ENCODE data around the gene SERPINE2. TPM values are rescaled to one million over a fixed set of nuclear protein-coding genes. Genes with fewer than 3 reads are reported as not detected.
"Not testable (repeated sequence)": the region's sequence is repeated elsewhere in the genome, so short reads cannot be mapped to it uniquely, and the experiment has no call there.

Gene SERPINE2
- polyA plus RNA-seq, 3 donors, result 111 to 118 (median 117) TPM

DNA sequence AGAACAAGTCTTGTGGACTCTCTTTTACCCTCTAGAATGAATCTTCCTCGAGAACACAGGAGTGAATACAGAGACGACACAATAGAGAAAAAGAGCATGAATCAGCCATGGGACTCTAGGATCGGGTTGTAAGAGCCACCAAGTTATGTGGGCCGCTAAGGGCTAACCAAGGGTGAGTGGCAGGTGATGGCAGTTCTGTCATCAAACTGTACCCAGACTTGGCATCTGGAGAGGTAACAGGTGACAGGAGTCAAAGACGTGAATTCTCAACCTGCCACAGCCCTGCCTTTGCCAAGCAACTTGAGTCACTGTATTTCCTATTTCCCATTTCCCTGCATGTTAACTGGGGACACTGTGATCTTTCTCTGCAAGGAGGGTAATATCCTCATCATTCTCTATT is 11.2 kb downstream of the SERPINE2 start:
- no peak for DNase-seq (ENCODE audit: extremely low read depth in 1 of 11, low read depth in 9 of 11, low spot score in 4 of 11)

DNA sequence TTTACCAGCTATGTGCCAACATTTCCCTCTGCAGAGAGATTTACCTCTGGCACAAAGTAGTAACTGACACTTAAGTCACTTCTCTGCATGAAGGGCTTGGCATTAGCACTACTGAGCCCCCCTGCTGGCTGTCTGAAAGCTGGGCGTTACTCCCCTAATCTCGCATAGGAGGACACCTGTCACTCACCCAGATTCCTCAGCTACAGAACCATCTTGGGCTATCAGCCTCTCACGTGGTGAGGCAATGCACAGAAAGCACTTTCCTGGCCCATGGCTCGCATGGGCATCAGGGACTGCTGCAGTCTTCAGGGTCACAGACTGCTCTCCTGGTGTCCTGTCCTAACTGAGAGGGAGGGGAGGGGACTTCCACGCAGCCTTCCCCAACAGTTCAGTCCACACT is 12.0 kb downstream of the SERPINE2 start:
- no peak for DNase-seq (ENCODE audit: extremely low read depth in 1 of 11, low read depth in 9 of 11, low spot score in 4 of 11)

- DNase-seq (ENCODE audit: extremely low read depth in 1 of 11, low read depth in 9 of 11, low spot score in 4 of 11), result no peak
These were observed 13.2 kb downstream of the SERPINE2 start for GRCh38 chr2:224025874-224026273.

DNA sequence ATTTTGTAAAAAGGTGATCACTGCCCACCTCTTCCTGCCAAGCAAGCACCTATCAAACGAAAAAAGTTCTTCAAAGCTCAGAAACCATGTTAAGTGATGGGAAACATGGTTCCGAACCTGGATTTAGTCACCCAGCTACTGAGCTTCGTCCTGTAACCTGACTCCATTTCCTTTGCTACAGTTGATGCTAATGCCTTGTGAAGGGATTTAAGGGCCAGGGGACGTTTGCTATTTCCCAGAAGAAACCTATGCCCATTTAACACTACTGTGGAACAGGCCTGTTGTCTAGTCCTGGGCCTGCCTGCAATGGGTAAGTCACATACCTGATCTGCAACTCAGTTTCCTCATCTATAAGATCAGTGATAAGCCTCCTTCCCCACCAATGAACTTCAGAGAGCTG is 14.8 kb downstream of the SERPINE2 start:
- DNase-seq (ENCODE audit: extremely low read depth in 1 of 11, low read depth in 9 of 11, low spot score in 4 of 11), result no peak

DNA sequence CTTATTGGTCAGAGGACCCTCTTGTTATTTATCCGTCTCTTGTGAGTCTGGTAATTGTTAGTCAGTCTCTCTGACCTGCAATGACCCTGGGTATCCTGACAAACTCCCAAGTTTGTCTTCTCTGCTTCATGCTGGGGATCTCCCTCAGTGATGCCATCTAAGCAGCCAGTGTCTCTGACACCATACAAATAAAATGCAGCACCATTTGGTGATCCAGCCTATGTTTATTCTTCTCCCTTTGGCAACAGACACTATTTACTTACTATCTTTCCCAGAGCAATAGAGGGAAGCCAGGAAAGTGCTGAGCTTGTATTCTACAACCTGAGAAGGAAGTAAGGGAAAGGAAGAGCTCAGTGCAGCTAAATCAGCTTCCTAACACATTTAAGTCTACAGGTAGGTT is 15.9 kb downstream of the SERPINE2 start:
- no peak for DNase-seq (ENCODE audit: extremely low read depth in 1 of 11, low read depth in 9 of 11, low spot score in 4 of 11)

DNA sequence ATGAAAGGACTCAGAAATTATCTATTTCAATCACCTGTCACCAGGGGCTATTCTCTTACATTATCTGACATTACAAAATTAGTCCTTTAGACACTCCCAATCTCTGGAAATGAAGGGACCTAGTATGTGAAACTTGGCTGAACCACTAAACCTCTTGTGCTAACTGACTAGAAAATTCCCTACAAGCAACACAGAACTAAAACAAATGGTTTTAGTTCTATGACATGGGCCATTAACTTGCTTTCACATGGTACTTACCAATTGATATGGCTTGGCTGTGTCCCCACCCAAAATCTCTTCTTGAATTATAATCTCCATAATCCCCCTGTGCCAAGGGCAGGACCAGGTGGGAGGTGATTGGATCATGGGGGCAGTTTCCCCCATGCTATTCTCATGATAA is 16.6 kb downstream of the SERPINE2 start:
- no peak for DNase-seq (ENCODE audit: extremely low read depth in 1 of 11, low read depth in 9 of 11, low spot score in 4 of 11)

- DNase-seq (ENCODE audit: extremely low read depth in 1 of 11, low read depth in 9 of 11, low spot score in 4 of 11), result no peak
These were observed 18.6 kb downstream of the SERPINE2 start for GRCh38 chr2:224020523-224020922.

GRCh38 chr2:224017957-224018356 is 21.1 kb downstream of the SERPINE2 start:
- DNase-seq (ENCODE audit: extremely low read depth in 1 of 11, low read depth in 9 of 11, low spot score in 4 of 11), result peak in 5 of 11 donors; percentile 29 to 63 (median 30)

DNA sequence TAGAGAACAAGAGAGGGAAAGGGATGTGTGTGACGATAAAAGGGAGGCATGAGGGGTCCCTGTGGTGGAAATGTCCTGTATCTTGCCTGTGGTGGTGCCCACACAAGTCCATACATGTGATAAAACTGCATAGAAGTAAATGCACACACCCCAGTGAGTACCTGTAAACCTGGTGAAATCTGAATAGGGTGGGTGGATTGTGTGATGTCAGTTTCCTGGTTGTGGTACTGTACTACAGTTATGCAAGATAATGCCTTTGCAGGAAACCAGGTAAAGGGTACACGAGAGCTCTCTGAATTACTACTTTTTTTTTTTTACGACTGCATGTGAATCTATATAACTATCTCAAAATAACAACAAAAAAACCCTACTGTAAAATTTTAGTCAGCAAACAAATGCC is 22.1 kb downstream of the SERPINE2 start:
- no peak for DNase-seq (ENCODE audit: extremely low read depth in 1 of 11, low read depth in 9 of 11, low spot score in 4 of 11)

- no peak for DNase-seq (ENCODE audit: extremely low read depth in 1 of 11, low read depth in 9 of 11, low spot score in 4 of 11)
These were observed 24.8 kb downstream of the SERPINE2 start for GRCh38 chr2:224014336-224014735.

GRCh38 chr2:224011837-224012236 is 27.2 kb downstream of the SERPINE2 start:
- DNase-seq (ENCODE audit: extremely low read depth in 1 of 11, low read depth in 9 of 11, low spot score in 4 of 11), result no peak

DNA sequence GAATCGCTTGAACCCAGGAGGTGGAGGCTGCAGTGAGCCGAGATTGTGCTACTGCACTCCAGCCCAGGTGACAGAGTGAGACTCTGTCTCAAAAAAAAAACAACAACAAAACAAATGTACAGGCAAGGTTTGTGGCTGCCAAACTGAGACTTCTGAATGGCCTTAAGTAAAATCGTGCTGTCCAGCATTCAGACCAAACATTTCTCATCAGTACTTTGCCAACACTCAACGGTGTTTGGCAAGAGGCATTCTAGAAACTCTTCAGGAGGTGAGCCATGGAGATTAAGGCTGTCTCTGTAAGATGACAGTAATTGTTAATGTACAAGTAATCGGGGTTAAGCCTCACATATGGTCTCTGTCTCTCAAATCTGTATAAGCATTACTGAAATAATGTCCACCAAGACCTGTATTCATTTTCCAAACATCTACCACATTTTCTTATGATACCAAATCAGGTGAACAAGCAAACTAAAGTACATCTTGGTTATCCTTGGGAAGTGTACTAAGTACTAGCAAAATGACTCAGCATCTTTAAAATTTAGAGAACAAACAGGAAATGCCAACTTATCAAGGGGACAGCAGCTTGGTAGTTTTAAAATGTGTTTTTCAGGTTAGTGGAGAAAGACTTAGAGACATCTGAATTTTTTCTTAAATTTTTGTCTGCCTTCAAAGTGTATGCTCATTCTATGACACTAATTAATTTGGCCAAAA is 29.3 kb downstream of the SERPINE2 start:
- DNase-seq (ENCODE audit: extremely low read depth in 1 of 11, low read depth in 9 of 11, low spot score in 4 of 11), result no peak

DNA sequence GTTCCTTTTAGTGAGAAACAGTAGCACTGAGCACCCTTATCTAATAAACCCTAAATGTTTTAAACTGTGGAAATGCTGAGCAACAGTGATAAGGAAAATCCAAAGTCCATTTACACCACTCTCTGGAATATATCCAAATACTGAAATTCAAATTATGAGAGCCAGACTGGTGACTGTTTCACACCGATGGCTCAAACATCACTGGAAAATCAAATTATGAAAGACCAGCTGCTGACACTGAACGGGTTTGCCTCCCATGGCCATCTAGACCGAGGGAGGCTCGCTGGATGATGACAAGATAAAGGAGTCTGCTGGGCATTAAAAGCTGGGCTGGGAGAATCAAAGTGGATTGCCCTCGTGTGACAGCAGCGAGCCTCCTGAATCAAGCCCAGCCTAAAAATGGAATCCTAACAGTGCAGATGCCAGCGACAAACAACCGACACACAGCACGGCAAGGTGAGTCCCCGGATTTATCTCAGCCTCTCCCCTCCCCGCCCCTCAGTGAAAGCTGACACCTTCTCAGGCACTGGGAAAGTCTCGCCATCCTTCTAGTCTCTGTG is 30.3 kb downstream of the SERPINE2 start:
- no peak for DNase-seq (ENCODE audit: extremely low read depth in 1 of 11, low read depth in 9 of 11, low spot score in 4 of 11)

- DNase-seq (ENCODE audit: extremely low read depth in 1 of 11, low read depth in 9 of 11, low spot score in 4 of 11), result no peak
These were observed 34.9 kb downstream of the SERPINE2 start for GRCh38 chr2:224004105-224004695.

DNA sequence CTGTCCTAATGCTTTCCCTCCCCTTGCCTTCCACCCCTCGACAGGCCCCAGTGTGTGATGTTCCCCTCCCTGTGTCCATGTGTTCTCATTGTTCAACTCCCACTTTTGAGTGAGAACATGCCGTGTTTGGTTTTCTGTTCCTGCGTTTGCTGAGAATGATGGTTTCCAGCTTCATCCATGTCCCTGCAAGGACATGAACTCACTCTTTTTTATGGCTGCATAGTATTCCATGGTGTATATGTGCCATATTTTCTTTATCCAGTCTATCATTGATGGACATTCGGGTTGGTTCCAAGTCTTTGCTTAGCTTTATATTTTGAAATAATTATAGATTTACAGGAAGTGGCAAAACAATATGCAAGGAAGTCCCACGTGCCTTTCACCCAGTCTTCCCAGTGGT is 38.4 kb downstream of the SERPINE2 start:
- not testable (repeated sequence) for DNase-seq (ENCODE audit: extremely low read depth in 1 of 11, low read depth in 9 of 11, low spot score in 4 of 11)

DNA sequence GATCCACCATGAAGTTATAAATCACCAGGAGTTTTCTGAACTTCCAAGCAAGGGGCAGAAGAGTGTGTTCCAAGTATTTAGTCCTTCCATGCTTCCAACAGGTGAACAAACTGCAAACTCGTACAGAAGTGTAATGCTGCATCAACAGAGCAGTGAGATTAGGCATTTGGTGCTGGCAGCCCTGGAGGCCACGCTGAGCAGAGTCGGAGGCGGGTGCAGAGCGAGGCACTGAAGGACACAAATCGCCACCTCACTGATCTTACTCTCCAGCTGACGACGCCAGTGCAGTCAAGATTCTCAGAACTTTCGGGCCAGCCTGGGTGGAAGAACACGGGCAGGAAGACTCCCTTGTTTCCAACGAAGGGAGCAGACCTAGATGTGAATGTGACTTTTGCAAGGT is 39.2 kb downstream of the SERPINE2 start:
- no peak for DNase-seq (ENCODE audit: extremely low read depth in 1 of 11, low read depth in 9 of 11, low spot score in 4 of 11)

DNA sequence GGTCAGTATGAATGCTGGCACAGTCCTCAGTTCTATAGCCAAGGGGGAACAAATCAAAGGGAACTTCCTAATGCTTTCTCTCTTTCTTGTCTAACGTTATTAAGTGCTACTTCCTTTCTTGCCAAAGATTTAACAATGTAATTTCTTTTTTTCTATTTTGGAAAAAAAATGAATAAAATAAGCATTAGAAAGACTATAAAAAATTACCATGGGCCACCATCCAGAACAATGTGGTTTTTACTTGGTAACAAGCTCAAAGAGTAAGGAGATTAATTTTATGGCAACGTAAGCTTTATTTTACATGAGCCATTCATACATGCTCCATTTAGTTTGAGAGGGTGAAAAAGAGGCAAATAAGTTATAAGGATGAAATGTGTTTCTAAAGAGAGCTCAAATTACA is 40.1 kb downstream of the SERPINE2 start:
- DNase-seq (ENCODE audit: extremely low read depth in 1 of 11, low read depth in 9 of 11, low spot score in 4 of 11), result no peak

GRCh38 chr2:223997938-223998337 is 41.1 kb downstream of the SERPINE2 start:
- no peak for DNase-seq (ENCODE audit: extremely low read depth in 1 of 11, low read depth in 9 of 11, low spot score in 4 of 11)

DNA sequence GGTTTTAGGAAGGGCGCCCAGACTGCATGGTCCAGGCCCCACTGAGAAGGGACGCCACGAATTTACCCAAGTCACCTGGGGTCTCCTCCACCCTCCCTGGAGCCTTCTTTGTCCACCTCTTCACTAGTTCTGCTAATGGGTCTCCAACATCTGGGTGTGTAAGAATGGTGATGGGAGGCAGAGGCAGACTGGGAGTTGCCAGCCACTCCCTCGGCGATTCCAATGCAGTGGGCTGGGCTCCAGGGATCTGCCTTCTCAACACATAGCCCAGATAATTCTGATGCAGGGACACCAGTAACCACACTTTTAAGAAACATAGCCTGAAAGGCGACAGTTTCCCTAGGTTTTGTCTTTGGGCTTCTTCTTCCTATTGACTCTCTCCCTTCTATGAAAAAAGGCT is 42.7 kb downstream of the SERPINE2 start:
- no peak for DNase-seq (ENCODE audit: extremely low read depth in 1 of 11, low read depth in 9 of 11, low spot score in 4 of 11)

DNA sequence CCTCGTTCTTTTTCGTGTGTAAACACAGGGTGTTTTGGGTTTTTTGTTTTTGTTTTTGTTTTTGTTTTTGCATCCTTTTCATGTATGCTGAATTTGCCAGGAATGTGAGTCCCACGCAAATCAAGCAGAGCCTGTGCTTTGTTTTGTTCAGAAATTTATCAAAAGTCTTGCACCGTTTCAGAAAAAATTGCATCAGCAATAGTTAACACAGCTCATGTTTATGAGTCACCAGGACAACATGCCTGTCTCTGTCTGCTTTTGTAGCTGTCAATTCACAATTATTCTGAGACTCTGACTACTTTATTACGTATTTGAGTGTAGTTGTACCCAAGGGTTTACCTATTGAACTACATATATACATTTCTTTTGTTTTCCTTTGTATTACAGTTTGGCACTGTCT is 43.5 kb downstream of the SERPINE2 start:
- no peak for DNase-seq (ENCODE audit: extremely low read depth in 1 of 11, low read depth in 9 of 11, low spot score in 4 of 11)

Data from renal cortex interstitium (tissue), 11 donors.